ENCODE data around the gene ITPK1.

ITPK1 gene

DNA sequence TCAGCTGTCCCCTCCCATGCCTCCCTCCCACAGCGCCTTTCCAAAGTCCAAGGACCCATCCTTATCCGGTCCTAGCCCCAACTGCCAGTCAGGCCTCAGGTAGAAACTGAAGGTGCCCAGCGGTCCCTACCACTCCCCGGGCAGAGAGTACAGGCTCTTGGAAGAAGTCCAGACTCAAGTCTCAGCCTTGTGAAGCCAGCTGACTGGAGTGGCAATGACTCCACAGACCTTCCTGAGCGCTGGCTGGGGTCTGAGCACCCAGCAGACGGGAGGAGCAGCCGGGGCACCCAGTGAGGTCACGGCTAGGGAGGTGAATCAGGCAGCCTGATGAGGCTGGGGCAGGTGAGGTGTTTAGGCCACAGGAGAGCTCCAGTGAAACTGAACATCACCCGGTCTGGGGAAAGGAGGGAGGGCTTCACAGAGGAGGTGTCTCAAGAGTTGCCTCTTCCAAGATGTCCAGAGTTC lies 60.0 kb downstream of the ITPK1 start:
- in situ Hi-C loops (cut with HindIII; ENCODE audit: low pct_ligation_motif_present, low pct_unique_long_range_greater_than_20kb, low sequenced_read_pairs) = no loop called here
- no peak for DNase-seq

DNA sequence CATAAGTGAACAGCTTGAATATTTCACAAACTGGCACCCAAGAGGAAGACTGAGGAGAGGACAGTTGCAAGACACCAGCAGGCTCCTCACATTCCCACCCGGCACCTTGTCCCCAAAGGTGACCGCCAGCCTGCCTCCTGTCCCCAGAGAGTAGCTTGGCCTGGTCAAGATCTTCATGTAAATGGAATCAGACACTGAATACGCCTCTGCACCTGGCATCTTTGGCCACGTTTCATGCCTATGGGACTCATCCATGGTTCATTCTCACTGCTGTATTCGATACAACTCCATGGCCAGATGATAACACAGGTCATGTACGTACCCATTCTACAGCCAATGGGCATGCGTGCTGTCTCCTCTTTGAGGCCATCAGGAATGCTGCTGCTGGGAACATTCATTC lies 60.8 kb downstream of the ITPK1 start:
- in situ Hi-C loops (cut with HindIII; ENCODE audit: low pct_ligation_motif_present, low pct_unique_long_range_greater_than_20kb, low sequenced_read_pairs) = no loop called here

GRCh38 chr14:93054006-93054405 lies 61.7 kb downstream of the ITPK1 start:
- in situ Hi-C loops (cut with HindIII; ENCODE audit: low pct_ligation_motif_present, low pct_unique_long_range_greater_than_20kb, low sequenced_read_pairs) = no loop called here
- DNase-seq = no peak

More for the DNA sequence above, 60.8 kb downstream of the ITPK1 start:
- no peak for DNase-seq

DNA sequence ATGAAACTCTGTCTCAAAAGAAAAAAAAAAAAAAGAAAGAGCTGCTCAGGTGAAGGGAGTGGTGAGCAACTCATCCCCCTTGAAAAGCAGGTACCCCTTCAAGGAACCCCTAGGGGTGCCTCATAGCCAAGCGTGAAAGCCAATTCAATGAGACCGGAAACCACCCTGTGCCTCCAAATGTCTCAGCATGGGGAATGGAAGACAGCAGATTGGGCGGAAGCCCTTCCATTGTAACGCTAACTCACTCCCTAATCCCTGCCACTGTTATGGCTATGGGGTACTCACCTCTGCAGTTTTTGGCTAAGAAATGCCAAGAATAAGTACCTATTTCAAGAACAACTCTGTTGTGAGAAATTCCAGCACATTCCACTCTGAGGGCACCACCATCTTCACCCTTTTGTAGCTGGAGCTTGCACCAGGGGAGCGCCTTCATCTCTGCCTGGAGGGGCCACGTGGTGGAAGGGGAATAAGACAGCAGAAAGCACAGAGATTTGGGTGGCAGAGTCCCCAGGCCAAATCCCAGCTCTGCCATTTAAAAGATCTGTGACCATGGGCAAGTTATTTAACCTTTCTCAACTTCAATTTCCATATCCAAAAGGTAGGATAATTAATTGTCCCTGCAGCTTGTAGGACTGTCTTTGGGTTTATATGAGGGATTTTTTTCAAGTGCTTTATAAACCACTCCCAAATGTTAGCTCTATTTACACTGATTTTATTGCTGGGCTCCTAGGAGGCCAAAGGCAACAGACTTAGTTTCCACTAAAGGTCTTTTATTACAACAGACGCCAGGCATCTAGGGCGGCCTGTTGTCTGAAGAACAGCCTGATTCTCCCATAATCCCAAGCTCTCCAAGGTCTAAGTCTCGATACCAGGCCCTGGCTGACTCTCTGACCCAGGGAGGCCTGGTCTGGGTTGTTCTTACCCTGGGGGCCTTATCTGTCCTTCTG lies 63.9 kb downstream of the ITPK1 start:
- in situ Hi-C loops (cut with HindIII; ENCODE audit: low pct_ligation_motif_present, low pct_unique_long_range_greater_than_20kb, low sequenced_read_pairs) = no loop called here

DNA sequence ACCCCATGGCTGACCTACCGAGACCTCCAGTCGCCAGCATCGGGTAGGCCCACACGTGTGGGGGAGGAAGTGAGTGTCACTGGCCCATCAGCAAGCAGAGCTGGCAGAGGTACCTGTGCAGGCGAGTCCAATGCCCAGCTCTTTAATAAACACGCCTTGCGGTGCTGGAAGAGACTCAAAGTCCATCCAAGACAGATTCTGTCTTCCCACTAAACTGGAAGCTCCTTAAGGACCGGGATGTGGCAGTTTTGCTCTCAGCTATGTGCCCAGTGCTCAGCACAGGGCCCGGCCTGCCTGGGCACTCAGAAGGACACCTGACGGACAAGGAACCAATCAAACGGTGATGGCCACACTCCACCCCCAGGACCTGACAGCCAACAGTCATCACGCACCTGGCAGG lies 65.0 kb downstream of the ITPK1 start:
- in situ Hi-C loops (cut with HindIII; ENCODE audit: low pct_ligation_motif_present, low pct_unique_long_range_greater_than_20kb, low sequenced_read_pairs) = no loop called here
- no peak for DNase-seq

More for the DNA sequence above, 63.9 kb downstream of the ITPK1 start:
- DNase-seq = no peak

DNA sequence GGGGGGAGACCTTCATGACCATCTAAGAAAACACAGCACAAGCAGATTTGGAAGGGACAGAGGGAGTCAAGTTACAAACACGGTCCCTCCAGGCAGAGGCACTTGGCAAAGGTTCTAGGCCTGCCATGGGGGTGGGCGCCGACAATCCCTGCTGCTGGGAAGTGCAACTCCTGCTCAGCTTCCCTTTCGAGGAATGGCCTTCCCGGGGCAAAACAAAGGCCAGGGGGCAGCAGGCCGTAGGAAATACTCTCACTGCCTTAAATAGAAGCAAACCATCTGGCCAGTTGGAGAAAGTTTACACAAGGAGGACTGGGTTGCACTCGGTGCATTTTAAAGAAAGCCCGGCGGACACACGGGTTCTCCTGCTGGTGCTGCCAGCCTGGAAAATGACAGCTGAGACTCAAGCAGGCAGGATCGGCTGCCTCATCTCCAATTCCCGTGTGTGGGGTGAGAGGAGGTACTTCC lies 65.8 kb downstream of the ITPK1 start:
- in situ Hi-C loops (cut with HindIII; ENCODE audit: low pct_ligation_motif_present, low pct_unique_long_range_greater_than_20kb, low sequenced_read_pairs) = no loop called here
- DNase-seq = no peak

DNA sequence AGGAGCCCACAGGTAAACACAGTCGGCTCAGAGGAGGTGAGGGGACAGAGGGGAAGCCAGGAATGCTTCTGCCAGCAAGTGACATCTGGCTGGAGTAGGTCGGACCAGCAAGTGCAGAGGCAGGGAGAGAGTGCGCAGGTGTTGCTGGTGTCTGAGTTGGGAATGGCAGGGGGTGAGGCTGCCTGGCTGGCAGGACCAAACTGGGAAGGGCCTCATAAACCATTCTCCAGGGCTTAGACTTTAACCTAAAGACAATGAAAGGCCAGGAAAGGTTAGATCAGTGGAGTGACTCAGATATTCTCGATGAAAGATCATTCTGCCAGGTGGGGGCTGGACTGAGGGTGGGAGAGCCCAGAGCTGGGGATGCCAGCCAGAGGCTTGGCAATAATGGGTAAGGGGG lies 66.4 kb downstream of the ITPK1 start:
- in situ Hi-C loops (cut with HindIII; ENCODE audit: low pct_ligation_motif_present, low pct_unique_long_range_greater_than_20kb, low sequenced_read_pairs) = no loop called here
- no peak for DNase-seq

GRCh38 chr14:93048843-93049242 lies 66.9 kb downstream of the ITPK1 start:
- no peak for DNase-seq
- in situ Hi-C loops (cut with HindIII; ENCODE audit: low pct_ligation_motif_present, low pct_unique_long_range_greater_than_20kb, low sequenced_read_pairs) = no loop called here

GRCh38 chr14:93047661-93048060 lies 68.1 kb downstream of the ITPK1 start:
- in situ Hi-C loops (cut with HindIII; ENCODE audit: low pct_ligation_motif_present, low pct_unique_long_range_greater_than_20kb, low sequenced_read_pairs) = no loop called here
- DNase-seq = no peak

GRCh38 chr14:93047157-93047556 lies 68.6 kb downstream of the ITPK1 start:
- in situ Hi-C loops (cut with HindIII; ENCODE audit: low pct_ligation_motif_present, low pct_unique_long_range_greater_than_20kb, low sequenced_read_pairs) = no loop called here
- no peak for DNase-seq

GRCh38 chr14:93046705-93047050 lies 69.0 kb downstream of the ITPK1 start:
- in situ Hi-C loops (cut with HindIII; ENCODE audit: low pct_ligation_motif_present, low pct_unique_long_range_greater_than_20kb, low sequenced_read_pairs) = no loop called here
- DNase-seq = no peak

DNA sequence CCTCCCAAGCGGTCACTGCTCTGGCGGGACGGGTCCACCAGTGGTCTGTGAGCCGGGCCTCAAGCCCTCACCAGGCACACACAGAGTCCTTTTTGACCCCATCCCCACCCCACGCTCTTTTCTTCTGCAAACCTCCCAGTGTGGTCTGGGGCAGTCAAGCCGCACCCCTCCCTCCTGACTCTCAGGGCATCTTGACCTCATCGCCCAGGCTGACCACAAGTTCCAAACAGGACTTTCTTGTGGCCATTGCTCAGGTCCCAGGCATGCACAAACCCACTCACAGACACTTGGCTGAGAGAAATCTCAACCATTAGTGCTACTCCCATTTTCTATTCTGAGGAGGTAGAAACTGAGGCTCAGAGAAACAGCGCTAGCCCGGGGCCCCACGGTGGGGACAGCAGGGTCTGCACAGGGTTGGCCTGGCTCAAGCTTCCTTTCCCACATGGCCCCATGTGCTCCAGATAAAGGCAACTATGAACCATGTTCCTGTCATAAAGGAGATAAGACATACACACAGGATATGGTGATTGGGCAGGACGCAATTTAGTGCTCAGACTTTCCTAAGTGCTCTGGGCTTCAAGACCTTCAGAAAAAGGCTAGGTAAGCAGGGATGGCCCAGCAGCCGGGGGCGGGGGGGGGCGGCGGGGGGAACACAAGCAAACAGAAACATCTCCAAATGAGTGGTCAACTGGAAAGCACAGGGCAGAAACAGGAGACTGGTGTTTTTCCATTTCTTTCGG lies 69.6 kb downstream of the ITPK1 start:
- in situ Hi-C loops (cut with HindIII; ENCODE audit: low pct_ligation_motif_present, low pct_unique_long_range_greater_than_20kb, low sequenced_read_pairs) = no loop called here
- peak; percentile 74 for DNase-seq

DNA sequence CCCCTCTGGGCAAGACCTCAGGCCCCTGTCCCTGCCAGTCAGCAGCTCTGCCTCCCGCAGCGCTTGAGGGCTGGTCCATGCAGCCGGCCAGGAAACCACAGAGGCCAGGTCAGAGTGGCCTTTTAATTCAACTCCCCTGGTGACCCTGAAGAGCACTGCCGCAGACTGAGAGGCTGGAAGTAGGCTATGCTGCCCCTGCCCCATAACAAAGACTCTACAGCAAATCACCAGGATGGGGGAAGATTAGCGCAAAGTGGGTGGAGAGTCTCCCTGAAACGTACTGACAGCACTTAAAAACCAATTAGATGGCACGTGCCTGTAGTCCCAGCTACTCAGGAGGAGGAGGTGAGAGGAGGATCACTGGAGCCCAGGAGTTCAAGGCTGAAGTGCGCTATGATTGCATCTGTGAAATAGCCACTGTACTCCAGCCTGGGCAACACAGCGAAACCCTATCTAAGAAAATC lies 70.5 kb downstream of the ITPK1 start:
- no peak for DNase-seq
- in situ Hi-C loops (cut with HindIII; ENCODE audit: low pct_ligation_motif_present, low pct_unique_long_range_greater_than_20kb, low sequenced_read_pairs) = no loop called here

GRCh38 chr14:93044556-93044955 lies 71.2 kb downstream of the ITPK1 start:
- in situ Hi-C loops (cut with HindIII; ENCODE audit: low pct_ligation_motif_present, low pct_unique_long_range_greater_than_20kb, low sequenced_read_pairs) = no loop called here
- no peak for DNase-seq

DNA sequence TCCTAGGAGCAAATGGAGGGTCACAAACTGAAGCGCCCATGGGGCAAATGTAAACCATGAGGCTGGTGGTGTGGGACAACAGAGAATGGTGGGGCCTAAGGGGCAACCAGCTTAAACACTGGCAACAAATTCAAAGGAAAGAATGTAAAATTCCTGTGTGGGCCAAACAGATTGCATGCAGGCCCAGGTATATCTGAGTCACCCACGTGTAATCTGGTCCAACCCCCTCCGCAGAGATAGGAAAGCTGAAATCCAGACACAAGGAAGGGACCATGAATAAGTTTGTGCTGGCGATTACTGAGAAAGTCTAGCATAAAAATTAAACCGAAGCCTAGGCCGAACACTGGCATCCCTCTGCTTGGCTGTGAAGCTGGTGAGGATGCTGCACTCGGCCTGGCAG lies 71.6 kb downstream of the ITPK1 start:
- DNase-seq = no peak
- in situ Hi-C loops (cut with HindIII; ENCODE audit: low pct_ligation_motif_present, low pct_unique_long_range_greater_than_20kb, low sequenced_read_pairs) = no loop called here

- no peak for DNase-seq
- in situ Hi-C loops (cut with HindIII; ENCODE audit: low pct_ligation_motif_present, low pct_unique_long_range_greater_than_20kb, low sequenced_read_pairs) = no loop called here
These were observed 72.5 kb downstream of the ITPK1 start for GRCh38 chr14:93042968-93043940.

- DNase-seq = no peak
- in situ Hi-C loops (cut with HindIII; ENCODE audit: low pct_ligation_motif_present, low pct_unique_long_range_greater_than_20kb, low sequenced_read_pairs) = no loop called here
These were observed 73.9 kb downstream of the ITPK1 start for GRCh38 chr14:93041830-93042229.

DNA sequence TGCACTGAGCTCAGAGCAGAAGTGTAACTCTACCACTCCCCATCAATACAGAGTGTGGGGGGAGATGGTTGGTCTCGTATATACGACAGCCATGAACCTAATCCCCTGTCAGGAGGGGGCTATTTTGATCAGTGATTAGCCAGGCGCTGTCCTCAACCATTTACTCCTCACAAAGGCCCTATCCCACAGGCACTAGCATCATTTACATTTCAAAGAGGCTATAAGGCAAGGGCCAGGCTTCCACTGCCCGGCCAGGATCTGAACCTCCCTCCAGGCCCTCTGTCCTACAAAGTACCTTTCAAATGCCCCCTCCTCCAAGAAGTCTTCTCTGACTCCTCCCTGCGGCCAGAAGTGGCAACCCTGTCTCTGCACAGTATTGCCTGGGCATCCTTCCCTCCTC lies 74.7 kb downstream of the ITPK1 start:
- in situ Hi-C loops (cut with HindIII; ENCODE audit: low pct_ligation_motif_present, low pct_unique_long_range_greater_than_20kb, low sequenced_read_pairs) = no loop called here
- no peak for DNase-seq

Data from ACHN (cell line).